ENCODE data around the gene THSD4. TPM values are rescaled to one million over a fixed set of nuclear protein-coding genes. Genes with fewer than 3 reads are reported as not detected.

The THSD4 gene
- total RNA-seq, 2 experiments from 2014 or later: not detected

GRCh38 chr15:71330638-71331162, 215.4 kb downstream of the THSD4 start:
- ATAC-seq (no peak), DNase-seq (no peak)
- TF ChIP-seq CTCF (IDR thresholded peaks at IDR 0.05): no peak
- intact Hi-C loops (cut with micrococcal nuclease): no loop called here
- no peak overlapping the region for H3K4me3 Mint-ChIP-seq
- no peaks in the 10 kb centered on the region for H3K27me3 Mint-ChIP-seq
- no peaks in the 10 kb centered on the region for H3K36me3 Mint-ChIP-seq (ENCODE audit: low read depth)
- CTCF ChIA-PET: interaction anchor here (0.9 kb wide), 1 partner anchor 23 kb away, joined by 3 read pairs; no protein-coding TSS in a partner anchor
- POLR2A ChIA-PET: no interaction called here
- H3K27ac Mint-ChIP-seq: no peak overlapping the region
- H3K4me1 Mint-ChIP-seq (ENCODE audit: low read depth): no peaks in the 10 kb centered on the region
- no peaks in the 10 kb centered on the region for H3K9me3 Mint-ChIP-seq

GRCh38 chr15:71331173-71331572, 215.9 kb downstream of the THSD4 start:
- Mint-ChIP-seq H3K9me3 (no peaks in the 10 kb centered on the region), H3K27ac (no peak overlapping the region), H3K4me3 (no peak overlapping the region), H3K27me3 (no peaks in the 10 kb centered on the region), H3K36me3 (ENCODE audit: low read depth) (no peaks in the 10 kb centered on the region), H3K4me1 (ENCODE audit: low read depth) (no peaks in the 10 kb centered on the region)
- POLR2A ChIA-PET: no interaction called here
- no peak for TF ChIP-seq CTCF (IDR thresholded peaks at IDR 0.05)
- CTCF ChIA-PET: interaction anchor here (0.9 kb wide), 1 partner anchor 23 kb away, joined by 3 read pairs; no protein-coding TSS in a partner anchor
- DNase-seq (no peak), ATAC-seq (no peak)
- intact Hi-C loops (cut with micrococcal nuclease): no loop called here

- ATAC-seq: no peak
- Mint-ChIP-seq H3K4me1 (ENCODE audit: low read depth) (no peaks in the 10 kb centered on the region), H3K27ac (no peak overlapping the region), H3K9me3 (no peaks in the 10 kb centered on the region), H3K27me3 (no peaks in the 10 kb centered on the region), H3K36me3 (ENCODE audit: low read depth) (no peaks in the 10 kb centered on the region), H3K4me3 (no peak overlapping the region)
- intact Hi-C loops (cut with micrococcal nuclease): no loop called here
- ChIA-PET CTCF (no interaction called here), POLR2A (no interaction called here)
- TF ChIP-seq CTCF (IDR thresholded peaks at IDR 0.05): no peak
- no peak for DNase-seq
Observed at GRCh38 chr15:71332431-71333004, 217.2 kb downstream of the THSD4 start.

- Mint-ChIP-seq H3K4me3 (no peak overlapping the region), H3K4me1 (ENCODE audit: low read depth) (no peaks in the 10 kb centered on the region), H3K36me3 (ENCODE audit: low read depth) (no peaks in the 10 kb centered on the region), H3K27ac (no peak overlapping the region), H3K27me3 (no peaks in the 10 kb centered on the region), H3K9me3 (no peaks in the 10 kb centered on the region)
- no peak for TF ChIP-seq CTCF (IDR thresholded peaks at IDR 0.05)
- CTCF ChIA-PET: no interaction called here
- POLR2A ChIA-PET: no interaction called here
- intact Hi-C loops (cut with micrococcal nuclease): no loop called here
- no peak for DNase-seq
- no peak for ATAC-seq
Observed at GRCh38 chr15:71333136-71333700, 217.9 kb downstream of the THSD4 start.

DNA sequence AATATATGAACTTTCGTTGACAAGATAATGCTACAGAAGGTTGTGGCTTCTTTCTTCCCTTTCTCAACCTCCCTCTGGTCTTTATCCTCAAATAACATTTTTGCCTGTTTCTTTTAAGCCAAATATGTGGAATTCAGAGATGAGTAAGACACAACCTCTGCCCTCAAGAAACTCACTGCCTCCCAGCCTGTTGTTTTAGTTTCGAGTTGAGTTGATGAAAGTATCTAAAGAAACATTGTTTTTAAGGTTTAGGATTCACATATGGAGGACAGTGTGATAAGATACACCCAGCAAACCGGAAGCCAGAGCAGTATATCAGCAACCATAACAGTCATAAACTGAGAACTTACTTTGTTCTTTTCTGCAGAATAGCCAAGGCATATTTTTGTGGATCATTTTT, 218.6 kb downstream of the THSD4 start:
- intact Hi-C loops (cut with micrococcal nuclease): no loop called here

More for the DNA sequence above, 218.6 kb downstream of the THSD4 start:
- Mint-ChIP-seq H3K27me3 (no peaks in the 10 kb centered on the region), H3K4me1 (ENCODE audit: low read depth) (no peaks in the 10 kb centered on the region), H3K4me3 (no peak overlapping the region), H3K27ac (no peak overlapping the region), H3K9me3 (no peaks in the 10 kb centered on the region), H3K36me3 (ENCODE audit: low read depth) (no peaks in the 10 kb centered on the region)
- ATAC-seq: no peak
- POLR2A ChIA-PET: no interaction called here
- TF ChIP-seq CTCF (IDR thresholded peaks at IDR 0.05): no peak
- no peak for DNase-seq
- CTCF ChIA-PET: no interaction called here

Measured in activated CD8-positive, alpha-beta T cell treated with anti-CD3 and anti-CD28 coated beads for 36 hours (primary cell).